Sigmoid colon (tissue), 7 donors: ENCODE data around the gene ECHDC1. TPM values are rescaled to one million over a fixed set of nuclear protein-coding genes. Genes with fewer than 3 reads are reported as not detected.

Source experiments
- DNase-seq: peaks from one replicate; pipeline ENCODE4 v3.0.0-alpha.2; 2019
- H3K27ac ChIP-seq, 4 donors: fragments of 200-600 bp; sonication (generic); one replicate each; pipeline ENCODE4 v1.5.1; 2016 to 2019; ENCODE audit warnings: mild to moderate bottlenecking in 1 of 4
- H3K27me3 ChIP-seq, 3 donors: fragments of 200-600 bp; sonication (generic); one replicate each; pipeline ENCODE4 v1.5.1; 2019; ENCODE audit warnings: mild to moderate bottlenecking in 1 of 3
- H3K36me3 ChIP-seq, 4 donors: fragments of 200-600 bp; sonication (generic); one replicate each; pipeline ENCODE4 v1.5.1; 2016 to 2019
- H3K4me1 ChIP-seq, 4 donors: fragments of 200-600 bp; sonication (generic); one replicate each; pipeline ENCODE4 v1.5.1; 2017 to 2019
- H3K4me3 ChIP-seq, 4 donors: fragments of 200-600 bp; sonication (generic); one replicate each; pipeline ENCODE4 v1.5.1; 2017 to 2019; ENCODE audit warnings: mild to moderate bottlenecking in 2 of 4, moderate library complexity in 1 of 4
- H3K9me3 ChIP-seq, 4 donors: fragments of 200-600 bp in 3 of 4; sonication (generic) in 3 of 4; one replicate each; pipeline versions ENCODE4 v1.5.1 to v1.6.1; 2013 to 2019
- EP300 ChIP-seq, 4 donors: sonication (generic); formaldehyde crosslinking; IDR thresholded peaks; one replicate each; pipeline ENCODE4 v1.6.1; 2017; ENCODE audit warnings: antibody characterized with exemption in 4 of 4
- POLR2A ChIP-seq, 2 donors: fragments of 450-650 bp; IDR thresholded peaks; one replicate each; pipeline ENCODE4 v1.6.1; 2016; ENCODE audit warnings: antibody characterized with exemption in 2 of 2, mild to moderate bottlenecking in 2 of 2, moderate library complexity in 2 of 2
- POLR2AphosphoS5 ChIP-seq, 4 donors: sonication (generic); formaldehyde crosslinking; IDR thresholded peaks; one replicate each; pipeline ENCODE4 v1.6.1; 2017; ENCODE audit warnings: antibody characterized with exemption in 4 of 4
- WGBS, 2 donors: extraction: QIAGEN DNeasy Blood & Tissue Kit; methylation state at CpG; one replicate each; pipeline ENCODE4 v1.1.7; 2013; 5-methylcytosine and 5-hydroxymethylcytosine counted together
- intact Hi-C: fragments of 100-400 bp; cut with DNase I; formaldehyde crosslinking; loops from one replicate; pipeline ENCODE4 v1.15.1; 2023
- polyA plus RNA-seq, 3 donors: library from polyadenylated mRNA; stranded (reverse); fragments of 200-250 nt; gene quantifications; one replicate each; pipeline ENCODE4 v1.2.3, GENCODE V29; 2013
- total RNA-seq, 4 donors: library from RNA; depleted of rRNA; stranded (reverse); fragments of >200 nt; gene quantifications; one replicate each; pipeline ENCODE4 v1.1.0, GENCODE V29; 2016
- TF ChIP-seq, protein P1 (sequence below), 4 experiments: fragments of 450-650 bp in 3 of 4; fragments of 200-600 bp in 1 of 4; IDR thresholded peaks; one replicate each; pipeline ENCODE4 v1.5.1; 2016 to 2019; ENCODE audit warnings: antibody characterized with exemption in 4 of 4, mild to moderate bottlenecking in 3 of 4, moderate library complexity in 2 of 4
- donor health status: healthy with polysubstance abuse.
- donor health status: Bipolar disorder and iron deficiency.
- donor health status: healthy.

The ECHDC1 gene
- total and polyA plus RNA-seq, 7 donors, result 48.6 to 97.1 (median 77.3) TPM

DNA sequence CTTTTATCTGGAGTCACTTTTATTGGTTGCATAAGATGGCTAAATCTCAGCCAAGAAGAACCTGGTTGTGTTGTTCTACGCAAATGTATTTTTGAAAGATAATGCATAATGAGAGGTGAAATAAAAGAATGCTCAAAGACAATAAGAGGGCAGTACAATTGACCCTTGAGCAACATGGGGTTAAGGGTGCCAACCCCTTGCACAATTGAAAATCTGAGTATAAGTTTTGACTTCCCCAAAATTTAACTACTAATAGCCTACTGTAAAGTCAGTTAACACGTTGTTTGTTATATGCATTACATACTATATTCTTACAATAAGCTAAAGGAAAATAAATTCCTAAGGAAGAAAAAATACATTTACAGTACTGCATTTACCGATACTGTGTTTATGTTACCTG, 70.8 kb downstream of the ECHDC1 start:
- TF ChIP-seq EP300 (IDR thresholded peaks at IDR 0.05), result no peak
- no peak for TF ChIP-seq POLR2AphosphoS5 (IDR thresholded peaks at IDR 0.05)
- TF ChIP-seq, protein P1, sequence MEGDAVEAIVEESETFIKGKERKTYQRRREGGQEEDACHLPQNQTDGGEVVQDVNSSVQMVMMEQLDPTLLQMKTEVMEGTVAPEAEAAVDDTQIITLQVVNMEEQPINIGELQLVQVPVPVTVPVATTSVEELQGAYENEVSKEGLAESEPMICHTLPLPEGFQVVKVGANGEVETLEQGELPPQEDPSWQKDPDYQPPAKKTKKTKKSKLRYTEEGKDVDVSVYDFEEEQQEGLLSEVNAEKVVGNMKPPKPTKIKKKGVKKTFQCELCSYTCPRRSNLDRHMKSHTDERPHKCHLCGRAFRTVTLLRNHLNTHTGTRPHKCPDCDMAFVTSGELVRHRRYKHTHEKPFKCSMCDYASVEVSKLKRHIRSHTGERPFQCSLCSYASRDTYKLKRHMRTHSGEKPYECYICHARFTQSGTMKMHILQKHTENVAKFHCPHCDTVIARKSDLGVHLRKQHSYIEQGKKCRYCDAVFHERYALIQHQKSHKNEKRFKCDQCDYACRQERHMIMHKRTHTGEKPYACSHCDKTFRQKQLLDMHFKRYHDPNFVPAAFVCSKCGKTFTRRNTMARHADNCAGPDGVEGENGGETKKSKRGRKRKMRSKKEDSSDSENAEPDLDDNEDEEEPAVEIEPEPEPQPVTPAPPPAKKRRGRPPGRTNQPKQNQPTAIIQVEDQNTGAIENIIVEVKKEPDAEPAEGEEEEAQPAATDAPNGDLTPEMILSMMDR (IDR thresholded peaks at IDR 0.05), result no peak
- no peak for TF ChIP-seq POLR2A (IDR thresholded peaks at IDR 0.05)
- H3K36me3 ChIP-seq, result no peaks in the 10 kb centered on the region
- intact Hi-C loops, result no loop called here
- 90 to 91% methylated on average over 3 of the region's 3 CpGs for WGBS, 2 donors
- no peaks in the 10 kb centered on the region for H3K9me3 ChIP-seq
- peaks cover 0 to 69% (median 44%) of the 10 kb centered on the region in 4 donors for H3K4me1 ChIP-seq
- H3K27me3 ChIP-seq, result no peaks in the 10 kb centered on the region
- no peak overlapping the region for H3K27ac ChIP-seq
- no peak overlapping the region for H3K4me3 ChIP-seq
- DNase-seq, result no peak

DNA sequence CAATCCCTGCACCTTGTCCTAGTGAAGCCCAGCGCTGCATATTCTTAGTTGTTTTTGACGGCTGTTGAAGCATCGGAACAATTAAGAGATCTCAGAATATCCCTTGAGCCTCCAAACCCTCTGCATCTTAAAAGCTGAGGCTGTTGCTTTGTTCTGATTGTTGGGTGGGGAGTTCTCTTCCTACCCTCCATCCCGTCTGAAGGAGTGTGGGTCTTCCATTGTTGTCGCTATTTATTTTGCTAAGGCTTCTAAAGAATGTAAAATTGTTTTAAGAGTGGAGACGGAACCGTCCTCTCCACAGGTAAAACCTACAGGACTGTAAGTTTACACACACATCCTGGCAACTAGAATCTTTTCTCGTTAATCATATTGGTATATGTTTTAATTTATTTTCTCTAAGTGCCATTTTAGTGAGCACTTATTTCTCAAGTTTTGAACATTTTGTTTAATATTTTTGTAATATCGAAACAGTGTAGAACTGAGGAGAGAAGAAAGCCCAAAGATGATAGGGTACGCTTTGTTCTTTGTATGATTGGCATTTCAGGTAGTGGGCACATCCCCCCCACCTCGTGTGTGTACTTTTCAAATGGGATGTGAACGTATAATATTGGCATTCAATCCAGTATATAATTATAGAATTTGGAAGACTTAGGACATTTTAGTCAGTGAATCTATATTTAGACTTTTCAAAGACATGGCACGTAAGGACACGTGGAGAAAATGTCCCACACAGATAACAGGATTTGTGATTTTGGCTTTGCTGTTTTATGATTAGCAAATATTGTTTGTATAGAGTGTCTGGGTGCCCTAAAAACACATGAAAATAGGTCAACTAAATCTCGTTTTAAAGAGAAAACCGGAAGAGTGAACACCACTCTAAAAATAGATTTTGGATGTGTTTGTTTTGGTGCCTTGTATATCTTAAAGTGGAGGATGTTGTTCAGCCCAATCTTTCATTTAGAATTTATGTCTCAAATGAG, 75.5 kb downstream of the ECHDC1 start:
- intact Hi-C loops, result loop anchor here (2.0 to 10.0 kb wide), 2 partner anchors 75 to 1273 kb away; partner anchors contain the start of gene ECHDC1
- TF ChIP-seq, protein P1 (IDR thresholded peaks at IDR 0.05), result no peak
- no peak for TF ChIP-seq POLR2AphosphoS5 (IDR thresholded peaks at IDR 0.05)
- TF ChIP-seq POLR2A (IDR thresholded peaks at IDR 0.05), result no peak
- TF ChIP-seq EP300 (IDR thresholded peaks at IDR 0.05), result no peak
- H3K4me1 ChIP-seq, result peaks cover 0 to 53% (median 18%) of the 10 kb centered on the region in 4 donors
- peak overlapping the region; percentile 99 to 100 (median 100) for H3K27ac ChIP-seq
- no peak for DNase-seq
- no peaks in the 10 kb centered on the region for H3K36me3 ChIP-seq
- no peaks in the 10 kb centered on the region for H3K27me3 ChIP-seq
- 1 to 3% methylated on average over 16 of the region's 16 CpGs for WGBS, 2 donors
- peak overlapping the region; percentile 78 to 98 (median 90) for H3K4me3 ChIP-seq
- H3K9me3 ChIP-seq, result no peaks in the 10 kb centered on the region

DNA sequence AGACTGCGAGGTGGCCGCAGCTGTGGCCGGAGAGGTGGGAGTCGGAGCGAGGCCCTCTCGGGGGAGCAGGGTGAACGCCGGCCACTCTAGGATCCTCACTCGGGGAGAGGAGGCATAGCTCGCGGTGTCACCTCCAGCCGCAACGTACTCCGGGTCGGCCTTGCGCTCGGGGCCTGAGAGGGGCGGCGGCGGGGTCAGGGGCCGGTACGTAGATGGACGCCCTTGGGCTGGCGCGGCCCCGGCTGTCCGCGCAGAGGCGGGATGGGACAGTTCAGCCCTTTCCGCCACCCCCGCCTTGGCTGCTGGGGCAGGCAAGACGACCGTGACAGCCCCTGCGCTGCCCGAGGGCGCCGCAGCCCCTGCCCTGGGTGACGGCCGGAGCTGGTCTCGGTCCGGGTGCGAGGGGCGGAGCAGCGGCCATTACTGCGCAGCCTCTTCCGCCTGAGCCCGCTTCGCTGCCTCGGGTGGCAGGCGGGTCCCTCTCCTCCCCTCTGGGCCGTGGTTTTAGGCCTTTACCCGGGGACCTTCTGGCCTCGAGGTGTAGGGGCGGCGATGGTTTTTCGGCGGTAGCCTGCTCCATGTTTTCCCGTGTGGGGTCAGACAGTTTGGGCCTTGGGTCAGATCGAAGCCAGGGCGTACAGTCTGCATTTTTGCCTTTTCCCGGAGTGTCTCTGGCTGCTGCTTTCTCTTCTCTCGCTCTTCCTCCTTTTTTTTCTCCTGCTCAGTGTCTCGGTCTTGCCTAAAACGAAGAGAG, 76.3 kb downstream of the ECHDC1 start:
- no peaks in the 10 kb centered on the region for H3K36me3 ChIP-seq
- 0 to 1% methylated on average over 64 of the region's 64 CpGs for WGBS, 2 donors
- no peaks in the 10 kb centered on the region for H3K27me3 ChIP-seq
- peaks cover 0 to 44% (median 12%) of the 10 kb centered on the region in 4 donors for H3K4me1 ChIP-seq
- peak overlapping the region; percentile 99 to 100 (median 100) for H3K27ac ChIP-seq
- intact Hi-C loops, result loop anchor here (2.0 to 10.0 kb wide), 2 partner anchors 76 to 1272 kb away; partner anchors contain the start of gene ECHDC1
- no peaks in the 10 kb centered on the region for H3K9me3 ChIP-seq
- peak; percentile 81 to 89 for TF ChIP-seq POLR2A (IDR thresholded peaks at IDR 0.05)
- TF ChIP-seq, protein P1 (IDR thresholded peaks at IDR 0.05), result no peak
- TF ChIP-seq POLR2AphosphoS5 (IDR thresholded peaks at IDR 0.05), result peak; percentile 95 to 98 (median 96)
- peak; percentile 74 for DNase-seq
- peak overlapping the region; percentile 78 to 98 (median 90) for H3K4me3 ChIP-seq

DNA sequence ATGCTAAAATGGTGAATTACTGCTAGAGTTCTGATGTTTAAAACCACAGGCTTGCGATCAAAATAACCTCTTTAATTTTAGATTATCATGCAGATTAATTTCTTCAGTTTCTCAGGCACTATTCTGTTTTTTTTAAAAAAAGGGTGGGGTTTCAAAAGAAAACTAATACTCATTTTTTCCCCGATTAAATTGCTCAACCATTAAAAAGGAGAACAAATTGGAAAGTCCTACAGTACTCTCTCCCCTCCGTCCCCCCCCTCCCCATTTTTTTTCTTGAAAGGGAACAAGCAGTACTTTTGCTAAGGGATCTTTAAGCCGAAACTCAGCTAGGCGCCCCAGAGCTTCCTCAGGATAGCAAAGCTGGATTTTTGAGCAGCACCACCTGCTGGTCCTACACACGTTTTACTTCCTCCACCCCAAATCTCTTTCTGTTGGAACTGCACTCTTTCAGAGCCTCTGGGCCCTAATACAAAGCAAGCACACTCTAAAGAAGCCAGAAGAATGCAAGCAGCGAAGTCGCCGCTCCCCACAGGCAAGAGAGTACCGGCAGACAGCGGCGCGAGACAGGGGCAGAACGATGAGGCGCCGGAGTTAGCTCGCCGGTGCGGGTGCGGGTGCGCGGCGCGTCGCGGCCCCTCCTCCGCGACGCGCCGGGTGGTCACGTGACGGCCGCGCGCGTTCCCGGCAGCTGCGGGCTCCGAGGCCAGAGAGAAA, 77.1 kb downstream of the ECHDC1 start, which contains the start of gene RNF146:
Gene RNF146, plus strand, starts transcription at position 687 of the 714 bp plus-strand sequence. CDS start 13,475 bp downstream, outside the sequence.
- Histone ChIP-seq H3K4me3 (peak within 1 kb of the TSS; percentile 78 to 98 (median 90)), H3K4me1 (peaks cover 0 to 38% (median 9%) of the 10 kb centered on the region in 4 donors), H3K36me3 (no peaks in the 10 kb centered on the region), H3K27me3 (no peaks in the 10 kb centered on the region), H3K27ac (peak within 1 kb of the TSS; percentile 99 to 100 (median 100)), H3K9me3 (no peaks in the 10 kb centered on the region)
- peak; percentile 93 for DNase-seq
- TF ChIP-seq, protein P1 (IDR thresholded peaks at IDR 0.05), result peak; percentile 69 to 82 (median 76)
- TF ChIP-seq POLR2AphosphoS5 (IDR thresholded peaks at IDR 0.05), result no peak
- WGBS, 2 donors, result 0% methylated on average over 40 of the region's 40 CpGs
- intact Hi-C loops, result loop anchor here (2.0 to 10.0 kb wide), 2 partner anchors 76 to 1272 kb away; partner anchors contain the start of gene ECHDC1
